LNCaP clone FGC (cell line): Measurements from ENCODE around the gene DIS3L.
"Not testable (repeated sequence)": the region's sequence is repeated elsewhere in the genome, so short reads cannot be mapped to it uniquely, and the experiment has no call there.

ENCODE experiments used
- DNase-seq: peaks from one replicate; pipeline ENCODE4 v3.0.0-alpha.2; 2011; ENCODE audit warnings: low read depth
- H3K4me3 ChIP-seq: 2 replicates; pipeline ENCODE4 v1.5.1; 2011; ENCODE audit warnings: mild to moderate bottlenecking, low read depth, low read length, control low read depth
- CTCF ChIP-seq: IDR thresholded peaks from 2 replicates; pipeline ENCODE4 v1.5.1; 2012; ENCODE audit warnings: mild to moderate bottlenecking; ENCODE audit not compliant: control insufficient read depth, insufficient read depth; ENCODE audit errors: extremely low read depth

DIS3L gene

GRCh38 chr15:66298803-66299251 is 5.5 kb downstream of the DIS3L start:
- TF ChIP-seq CTCF: no peak
- H3K4me3 ChIP-seq: no peak overlapping the region
- no peak for DNase-seq

- TF ChIP-seq CTCF: no peak
- DNase-seq: no peak
These were observed 9.3 kb downstream of the DIS3L start for GRCh38 chr15:66302489-66303278.

GRCh38 chr15:66304425-66304824 is 11.1 kb downstream of the DIS3L start:
- not testable (repeated sequence) for DNase-seq

More at GRCh38 chr15:66302489-66303278, 9.3 kb downstream of the DIS3L start:
- no peak overlapping the region for H3K4me3 ChIP-seq

GRCh38 chr15:66306381-66306780 is 13.0 kb downstream of the DIS3L start:
- no peak for TF ChIP-seq CTCF
- no peak overlapping the region for H3K4me3 ChIP-seq
- DNase-seq: no peak

More at GRCh38 chr15:66304425-66304824, 11.1 kb downstream of the DIS3L start:
- not testable (repeated sequence) for H3K4me3 ChIP-seq

- no peak overlapping the region for H3K4me3 ChIP-seq
- no peak for TF ChIP-seq CTCF
- DNase-seq: no peak
These were observed 15.2 kb downstream of the DIS3L start for GRCh38 chr15:66308531-66308930.

GRCh38 chr15:66309828-66310227 is 16.5 kb downstream of the DIS3L start:
- no peak overlapping the region for H3K4me3 ChIP-seq
- TF ChIP-seq CTCF: no peak
- no peak for DNase-seq

GRCh38 chr15:66310786-66311185 is 17.4 kb downstream of the DIS3L start:
- H3K4me3 ChIP-seq: no peak overlapping the region
- no peak for TF ChIP-seq CTCF
- no peak for DNase-seq
